NT2/D1 (cell line): ENCODE results near the gene CADM2.

ENCODE experiments used
- DNase-seq: peaks from one replicate; pipeline ENCODE4 v3.0.0-alpha.2; 2011; ENCODE audit warnings: low read depth, low spot score
- H3K27me3 ChIP-seq: 2 replicates; pipeline ENCODE4 v1.6.0; 2011; ENCODE audit warnings: mild to moderate bottlenecking; ENCODE audit not compliant: insufficient read length, insufficient read depth
- H3K36me3 ChIP-seq: 2 replicates; pipeline ENCODE4 v1.6.1; 2011; ENCODE audit warnings: mild to moderate bottlenecking, low read length, mixed read lengths; ENCODE audit not compliant: insufficient read depth, insufficient read length
- H3K4me1 ChIP-seq: 2 replicates; pipeline ENCODE4 v1.5.1; 2011; ENCODE audit not compliant: insufficient read depth, insufficient read length
- H3K4me3 ChIP-seq: 2 replicates; pipeline ENCODE4 v1.5.1; 2011; ENCODE audit warnings: low read depth; ENCODE audit not compliant: insufficient read length
- H3K9ac ChIP-seq: 2 replicates; pipeline ENCODE4 v1.6.0; 2011; ENCODE audit warnings: low read depth; ENCODE audit not compliant: insufficient read length
- H3K9me3 ChIP-seq: 2 replicates; pipeline ENCODE4 v1.5.1; 2011; ENCODE audit warnings: mild to moderate bottlenecking, low read length; ENCODE audit not compliant: insufficient read depth
- SUZ12 ChIP-seq: IDR thresholded peaks from 2 replicates; pipeline ENCODE4 v1.6.1; 2011; ENCODE audit not compliant: insufficient read length, insufficient read depth; ENCODE audit errors: extremely low read depth
- YY1 ChIP-seq: IDR thresholded peaks from 2 replicates; pipeline ENCODE4 v1.6.1; 2011; ENCODE audit not compliant: insufficient read length, insufficient read depth
- ZNF274 ChIP-seq: IDR thresholded peaks from 2 replicates; pipeline ENCODE4 v1.6.1; 2011; ENCODE audit warnings: mild to moderate bottlenecking, low read depth, low read length

The CADM2 gene

GRCh38 chr3:85208650-85209049 lies 249.9 kb downstream of the CADM2 start:
- TF ChIP-seq SUZ12 (no peak), ZNF274 (no peak), YY1 (no peak)
- Histone ChIP-seq H3K36me3 (no peaks in the 10 kb centered on the region), H3K4me1 (no peaks in the 10 kb centered on the region), H3K27me3 (no peaks in the 10 kb centered on the region), H3K4me3 (no peak overlapping the region), H3K9ac (no peak overlapping the region), H3K9me3 (no peaks in the 10 kb centered on the region)
- no peak for DNase-seq

GRCh38 chr3:85210540-85210939 lies 251.8 kb downstream of the CADM2 start:
- Histone ChIP-seq H3K36me3 (no peaks in the 10 kb centered on the region), H3K9me3 (no peaks in the 10 kb centered on the region), H3K4me3 (no peak overlapping the region), H3K27me3 (no peaks in the 10 kb centered on the region), H3K4me1 (no peaks in the 10 kb centered on the region), H3K9ac (no peak overlapping the region)
- TF ChIP-seq YY1, result no peak
- TF ChIP-seq ZNF274, result no peak
- no peak for TF ChIP-seq SUZ12
- DNase-seq, result no peak

- H3K36me3 ChIP-seq, result no peaks in the 10 kb centered on the region
- no peaks in the 10 kb centered on the region for H3K4me1 ChIP-seq
- no peaks in the 10 kb centered on the region for H3K27me3 ChIP-seq
- no peak overlapping the region for H3K9ac ChIP-seq
- no peak overlapping the region for H3K4me3 ChIP-seq
- H3K9me3 ChIP-seq, result no peaks in the 10 kb centered on the region
- DNase-seq, result no peak
- TF ChIP-seq ZNF274 (no peak), SUZ12 (no peak), YY1 (no peak)
Observed at GRCh38 chr3:85228966-85229365, 270.2 kb downstream of the CADM2 start.

- H3K27me3 ChIP-seq, result no peaks in the 10 kb centered on the region
Observed at GRCh38 chr3:85244091-85244490, 285.3 kb downstream of the CADM2 start.

GRCh38 chr3:85244519-85244918 lies 285.7 kb downstream of the CADM2 start:
- no peaks in the 10 kb centered on the region for H3K27me3 ChIP-seq
- TF ChIP-seq SUZ12, result no peak
- no peak for TF ChIP-seq YY1
- no peak for TF ChIP-seq ZNF274
- H3K9ac ChIP-seq, result no peak overlapping the region
- no peak for DNase-seq
- no peaks in the 10 kb centered on the region for H3K9me3 ChIP-seq
- no peaks in the 10 kb centered on the region for H3K4me1 ChIP-seq
- no peaks in the 10 kb centered on the region for H3K36me3 ChIP-seq
- H3K4me3 ChIP-seq, result no peak overlapping the region

More at GRCh38 chr3:85244091-85244490, 285.3 kb downstream of the CADM2 start:
- no peak for DNase-seq
- Histone ChIP-seq H3K4me1 (no peaks in the 10 kb centered on the region), H3K4me3 (no peak overlapping the region), H3K9me3 (no peaks in the 10 kb centered on the region), H3K9ac (no peak overlapping the region), H3K36me3 (no peaks in the 10 kb centered on the region)
- TF ChIP-seq ZNF274 (no peak), SUZ12 (no peak), YY1 (no peak)

- H3K4me3 ChIP-seq, result no peak overlapping the region
- H3K27me3 ChIP-seq, result no peaks in the 10 kb centered on the region
- no peaks in the 10 kb centered on the region for H3K36me3 ChIP-seq
- no peaks in the 10 kb centered on the region for H3K4me1 ChIP-seq
- DNase-seq, result no peak
- H3K9ac ChIP-seq, result no peak overlapping the region
- H3K9me3 ChIP-seq, result no peaks in the 10 kb centered on the region
- TF ChIP-seq SUZ12 (no peak), YY1 (no peak), ZNF274 (no peak)
Observed at GRCh38 chr3:85251766-85252165, 293.0 kb downstream of the CADM2 start.

GRCh38 chr3:85252686-85253085 lies 293.9 kb downstream of the CADM2 start:
- H3K9ac ChIP-seq, result no peak overlapping the region
- H3K4me1 ChIP-seq, result no peaks in the 10 kb centered on the region
- no peaks in the 10 kb centered on the region for H3K9me3 ChIP-seq
- no peaks in the 10 kb centered on the region for H3K36me3 ChIP-seq
- no peak for DNase-seq
- TF ChIP-seq SUZ12 (no peak), YY1 (no peak), ZNF274 (no peak)
- no peak overlapping the region for H3K4me3 ChIP-seq
- H3K27me3 ChIP-seq, result no peaks in the 10 kb centered on the region
